HG03432 (cell line): ENCODE measurements around the gene FBXO31.
A peak's percentile ranks its signal among the peaks of the same experiment; 100 is the strongest.

Experiments
- ATAC-seq: cut with Tn5 transposase; IDR thresholded peaks from one replicate; pipeline ENCODE4 v1.9.1; 2021; ENCODE audit warnings: mild to moderate bottlenecking, moderate library complexity; ENCODE audit not compliant: unreplicated experiment

The FBXO31 gene

GRCh38 chr16:87330646-87331045, 52.9 kb downstream of the FBXO31 start:
- no peak for ATAC-seq

GRCh38 chr16:87330257-87330624, 53.3 kb downstream of the FBXO31 start:
- ATAC-seq: no peak

GRCh38 chr16:87329436-87330256, 53.9 kb downstream of the FBXO31 start:
- ATAC-seq: no peak

GRCh38 chr16:87328846-87329245, 54.7 kb downstream of the FBXO31 start:
- ATAC-seq: no peak

- ATAC-seq: no peak
Measured at GRCh38 chr16:87327798-87328495, 55.6 kb downstream of the FBXO31 start.

- no peak for ATAC-seq
Measured at GRCh38 chr16:87326151-87326571, 57.4 kb downstream of the FBXO31 start.

GRCh38 chr16:87325423-87325858, 58.1 kb downstream of the FBXO31 start:
- no peak for ATAC-seq

- no peak for ATAC-seq
Measured at GRCh38 chr16:87324411-87325275, 58.9 kb downstream of the FBXO31 start.

- ATAC-seq: no peak
Measured at GRCh38 chr16:87323727-87324410, 59.7 kb downstream of the FBXO31 start.

- ATAC-seq: no peak
Measured at GRCh38 chr16:87322833-87323726, 60.5 kb downstream of the FBXO31 start.

GRCh38 chr16:87322360-87322759, 61.2 kb downstream of the FBXO31 start:
- no peak for ATAC-seq

- ATAC-seq: no peak
Measured at GRCh38 chr16:87321336-87322107, 62.1 kb downstream of the FBXO31 start.

- ATAC-seq: no peak
Measured at GRCh38 chr16:87320510-87321227, 62.9 kb downstream of the FBXO31 start.

GRCh38 chr16:87319997-87320491, 63.5 kb downstream of the FBXO31 start:
- ATAC-seq: no peak

- no peak for ATAC-seq
Measured at GRCh38 chr16:87319011-87319410, 64.6 kb downstream of the FBXO31 start.

GRCh38 chr16:87317750-87318644, 65.6 kb downstream of the FBXO31 start:
- ATAC-seq: peak; percentile 19
